GM21381 (cell line): Measurements from ENCODE around the gene C2orf74.

Source experiments
- ATAC-seq: cut with Tn5 transposase; IDR thresholded peaks from one replicate; pipeline ENCODE4 v1.9.1; 2021; ENCODE audit warnings: mild to moderate bottlenecking, moderate library complexity; ENCODE audit not compliant: unreplicated experiment

C2orf74 gene

GRCh38 chr2:61210332-61210981, 48.5 kb downstream of the C2orf74 start:
- ATAC-seq = no peak

GRCh38 chr2:61214171-61214570, 52.2 kb downstream of the C2orf74 start:
- no peak for ATAC-seq
